Activated CD4-positive, alpha-beta T cell treated with anti-CD3 and anti-CD28 coated beads, Interleukin-2, Interleukin-4, amounts not matched to agents 100 ng/mL and 50 ng/mL, durations not matched to agents 16 hours and 8 hours (primary cell): ENCODE results near the gene MINDY3.
A peak's percentile ranks its signal among the peaks of the same experiment; 100 is the strongest.
"Not testable (repeated sequence)": the region's sequence is repeated elsewhere in the genome, so short reads cannot be mapped to it uniquely, and the experiment has no call there.

Source experiments
- DNase-seq: peaks from one replicate; pipeline ENCODE4 v3.0.0-alpha.2; 2020; ENCODE audit warnings: low spot score

Gene MINDY3

DNA sequence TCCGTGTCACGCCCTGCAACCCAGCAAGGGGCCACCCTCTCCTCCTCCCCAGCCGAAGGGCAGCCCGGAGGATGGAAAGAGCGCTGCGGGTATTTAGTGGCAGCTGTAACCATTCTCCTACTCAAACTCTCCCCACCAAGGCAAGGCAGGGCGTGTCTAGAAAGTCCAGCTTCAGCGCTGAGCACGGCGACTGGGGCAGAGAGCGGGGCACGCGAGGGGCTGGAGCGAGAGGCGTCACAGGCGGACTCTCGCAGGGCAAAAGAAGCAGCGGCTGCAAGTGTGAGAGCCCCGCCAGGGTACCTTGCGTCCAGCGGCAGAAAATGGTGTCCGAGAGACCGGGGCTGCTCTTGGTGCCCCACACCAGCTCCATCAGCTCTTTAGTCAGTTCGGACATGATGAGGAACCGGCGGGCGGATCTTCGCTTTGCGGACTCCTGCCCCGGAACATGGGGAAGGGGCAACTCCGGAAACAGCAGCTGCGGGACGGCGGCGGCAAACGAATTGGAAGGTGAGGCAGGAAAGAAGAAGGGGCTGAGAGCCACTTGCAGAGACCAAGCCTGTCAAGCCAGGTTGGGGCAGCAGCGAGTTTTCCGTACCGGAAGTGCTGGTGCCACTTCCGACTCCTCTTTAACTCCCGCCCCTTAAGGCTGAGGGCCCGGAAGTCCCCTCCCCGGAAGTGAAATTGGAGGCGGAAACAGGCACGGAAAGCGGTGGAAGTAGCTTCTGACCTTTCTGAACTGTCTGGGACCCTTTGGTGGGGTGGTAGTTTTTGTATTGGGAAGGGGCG, at the start of gene MINDY3:
Gene MINDY3, minus strand, starts transcription at position 602 of the 786 bp plus-strand sequence. Its CDS starts 208 bp downstream, at position 394.
- DNase-seq: peak; percentile 89

DNA sequence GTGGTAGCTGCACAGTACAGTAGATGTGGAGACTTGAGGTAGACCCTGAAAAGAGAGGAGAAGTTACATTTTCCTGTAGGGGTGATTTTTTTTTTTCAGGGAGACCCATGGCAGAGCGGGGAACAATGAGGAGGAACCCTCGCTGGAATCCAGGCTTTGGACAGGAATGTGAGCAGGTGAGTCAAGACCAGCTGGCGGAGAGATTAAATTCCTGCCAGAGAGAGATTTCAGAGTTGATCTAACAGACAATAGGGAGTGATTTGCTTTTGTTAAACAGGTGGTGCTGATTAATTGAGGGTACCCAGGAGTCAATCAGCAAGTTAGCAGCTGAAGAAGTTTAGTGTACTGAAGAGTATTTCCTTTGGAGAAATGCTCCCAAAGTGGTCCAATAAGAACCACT, 41.6 kb upstream of the MINDY3 start:
- no peak for DNase-seq

GRCh38 chr10:15898046-15898445, 37.7 kb upstream of the MINDY3 start:
- no peak for DNase-seq

DNA sequence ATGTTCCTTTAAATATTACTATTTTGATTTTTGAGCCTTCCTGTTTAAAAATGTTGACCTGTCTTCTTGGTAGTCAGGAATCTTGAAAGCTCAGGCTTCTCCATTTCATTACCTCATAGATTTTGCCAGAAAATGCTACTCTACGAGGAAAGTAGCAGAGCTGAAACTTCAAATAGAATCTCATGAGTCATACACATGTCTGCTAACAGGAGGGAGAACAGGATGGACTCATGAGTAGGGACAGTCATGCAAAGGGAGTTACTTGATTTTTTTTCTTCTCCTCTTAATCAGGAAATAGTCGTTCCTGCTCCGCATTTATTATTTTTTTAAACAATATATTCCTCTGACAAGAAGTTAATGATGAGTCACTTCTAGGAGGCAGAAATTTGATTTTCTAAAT, 37.0 kb upstream of the MINDY3 start:
- DNase-seq: no peak

DNA sequence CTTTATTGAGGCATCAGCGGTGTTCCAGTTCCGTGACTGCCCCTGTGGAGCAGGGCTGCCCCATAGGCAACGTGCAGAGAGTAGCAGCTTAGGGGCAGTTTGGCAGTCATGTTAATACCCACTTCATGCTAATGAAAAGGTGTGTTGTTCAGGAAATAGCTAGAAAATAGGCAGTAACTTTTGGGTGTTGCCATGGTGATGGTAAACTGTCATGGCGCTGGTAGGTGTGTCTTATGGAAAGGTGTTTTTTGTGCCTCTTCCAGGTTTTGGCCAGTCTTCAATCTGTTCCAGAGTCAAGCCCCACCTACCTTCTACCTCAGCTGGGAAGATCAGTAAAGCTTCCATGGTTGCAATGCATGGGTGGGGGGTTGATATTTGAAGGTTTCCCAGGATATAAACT, 36.3 kb upstream of the MINDY3 start:
- DNase-seq: no peak

DNA sequence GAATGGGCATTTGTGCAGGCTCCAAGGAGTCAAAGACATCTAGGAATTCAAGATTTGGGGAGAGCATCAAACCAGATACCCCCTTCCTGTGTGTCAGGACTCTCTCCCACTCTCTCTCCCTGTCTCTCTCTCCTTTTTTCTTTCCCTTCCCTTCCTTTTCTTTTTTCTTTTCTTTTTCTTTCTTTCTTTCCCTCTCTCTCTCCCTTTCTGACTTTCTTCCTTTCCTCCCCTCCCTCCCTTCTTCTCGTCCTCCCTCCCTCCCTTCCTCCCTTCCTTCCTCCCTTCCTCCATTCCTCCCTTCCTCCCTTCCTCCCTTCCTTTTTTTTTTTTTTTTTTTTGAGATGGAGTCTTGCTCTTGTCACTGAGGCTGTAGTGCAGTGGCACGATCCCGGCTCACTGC, 24.1 kb upstream of the MINDY3 start:
- no peak for DNase-seq

DNA sequence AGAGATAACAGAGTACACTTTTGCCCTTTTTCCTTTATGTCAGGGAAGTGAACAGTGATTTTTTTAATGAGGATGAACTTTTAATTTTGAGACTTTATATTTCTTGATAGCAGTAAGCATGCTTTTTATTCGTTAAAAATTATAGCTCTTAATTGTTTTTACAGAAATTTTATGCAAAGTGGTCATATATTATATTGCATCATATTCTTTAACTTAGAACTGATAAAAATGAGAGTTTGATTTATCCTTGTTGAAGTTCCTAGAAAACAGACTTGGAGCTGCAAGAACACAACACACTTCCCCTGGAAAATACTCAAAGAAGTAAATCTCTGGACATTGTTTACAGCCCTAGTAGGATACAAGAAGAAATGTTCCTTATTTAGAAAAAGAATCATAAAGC, 21.2 kb upstream of the MINDY3 start:
- no peak for DNase-seq

- DNase-seq: peak; percentile 15
Observed at GRCh38 chr10:15879663-15880062, 19.4 kb upstream of the MINDY3 start.

- peak; percentile 39 for DNase-seq
Observed at GRCh38 chr10:15879058-15879457, 18.8 kb upstream of the MINDY3 start.

DNA sequence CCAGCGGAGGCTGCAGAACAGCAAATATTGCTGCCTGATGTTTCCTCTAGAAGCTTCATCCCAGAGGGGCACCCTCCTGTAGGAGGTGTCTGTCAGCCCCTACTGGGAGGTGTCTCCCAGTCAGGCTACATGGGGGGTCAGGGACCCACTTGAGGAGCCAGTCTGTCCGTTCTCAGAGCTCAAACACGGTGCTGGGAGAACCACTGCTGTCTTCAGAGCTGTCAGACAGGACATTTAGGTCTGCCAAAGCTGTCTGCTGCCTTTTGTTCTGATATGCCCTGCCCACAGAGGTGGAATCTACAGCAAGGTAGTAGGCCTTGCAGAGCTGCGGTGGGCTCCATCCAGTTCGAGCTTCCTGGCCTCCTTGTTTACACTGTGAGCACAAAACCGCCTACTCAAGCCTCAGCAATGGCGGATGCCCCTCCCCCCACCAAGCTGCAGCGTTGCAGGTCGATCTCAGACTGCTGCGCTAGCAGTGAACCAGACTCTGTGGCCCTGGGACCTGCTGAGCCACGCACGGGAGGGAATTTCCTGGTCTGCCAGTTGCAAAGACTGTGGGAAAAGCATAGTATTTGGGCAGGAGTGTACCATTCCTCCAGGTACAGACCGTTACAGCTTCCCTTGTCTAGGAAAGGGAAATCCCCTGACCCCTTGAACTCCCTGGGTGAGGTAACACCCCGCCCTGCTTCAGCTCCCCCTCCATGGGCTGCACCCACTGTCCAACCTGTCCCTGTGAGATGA, 17.7 kb upstream of the MINDY3 start:
- DNase-seq: no peak

- DNase-seq: not testable (repeated sequence)
Observed at GRCh38 chr10:15876274-15876673, 16.0 kb upstream of the MINDY3 start.

GRCh38 chr10:15872645-15873044, 12.3 kb upstream of the MINDY3 start:
- not testable (repeated sequence) for DNase-seq

DNA sequence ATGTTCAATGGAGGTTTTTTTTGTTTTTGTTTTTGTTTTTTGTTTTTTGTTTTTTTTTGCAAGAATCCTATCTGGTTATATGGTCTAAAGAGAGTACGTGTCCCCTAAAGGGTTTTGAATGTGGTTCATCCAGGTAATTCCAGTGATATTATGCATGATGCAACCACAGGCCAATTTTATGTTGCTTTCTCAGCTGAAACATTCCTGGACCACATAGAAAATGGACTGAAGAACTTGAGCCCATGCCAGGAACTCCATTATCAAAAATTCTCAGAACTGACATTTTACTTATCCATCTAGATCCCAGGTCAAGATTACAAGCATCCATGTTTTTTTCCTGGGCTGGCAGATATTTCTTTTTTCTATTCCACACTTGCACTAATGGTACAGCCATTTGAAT, 11.5 kb upstream of the MINDY3 start:
- DNase-seq: no peak

DNA sequence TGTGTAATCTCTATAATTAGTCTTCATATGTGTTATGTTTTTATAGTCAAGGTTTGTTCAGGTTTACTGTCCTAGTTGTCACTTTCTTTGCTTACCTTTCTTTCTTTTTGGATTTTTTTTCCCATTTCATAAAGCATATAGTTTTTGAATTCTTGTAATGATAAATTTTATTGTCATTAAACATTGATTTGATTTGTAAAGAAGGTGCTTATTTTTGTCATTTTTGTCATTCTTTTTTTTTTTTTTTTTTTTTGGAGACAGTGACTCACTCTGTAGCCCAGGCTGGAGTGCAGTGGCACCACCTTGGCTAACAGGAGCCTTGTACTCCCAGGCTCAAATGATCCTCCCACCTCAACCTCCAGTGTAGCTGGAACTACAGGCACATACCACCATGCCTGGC, 9.6 kb upstream of the MINDY3 start:
- DNase-seq: no peak

DNA sequence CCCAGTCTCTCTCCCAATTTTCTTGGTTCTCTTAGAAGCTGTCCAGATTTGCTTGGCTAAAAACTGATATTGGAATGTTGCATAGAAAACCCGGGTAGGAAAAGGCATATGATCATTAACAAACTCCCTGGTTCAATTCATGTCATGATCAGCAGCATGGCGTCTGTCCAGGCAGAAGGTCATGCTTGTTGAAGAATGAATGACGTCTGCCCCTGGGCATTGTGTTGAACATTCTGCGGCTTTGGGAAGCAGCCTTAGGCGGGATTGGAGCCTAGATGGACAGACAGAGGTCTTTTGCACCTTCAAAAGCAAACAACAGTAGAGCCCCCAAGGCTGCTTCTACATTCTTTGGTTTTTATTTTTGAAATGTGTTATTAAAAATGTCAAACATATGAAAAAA, 7.7 kb upstream of the MINDY3 start:
- DNase-seq: no peak

GRCh38 chr10:15865304-15865703, 5.0 kb upstream of the MINDY3 start:
- DNase-seq: no peak

- no peak for DNase-seq
Observed at GRCh38 chr10:15864419-15864818, 4.1 kb upstream of the MINDY3 start.

GRCh38 chr10:15863733-15864132, 3.4 kb upstream of the MINDY3 start:
- DNase-seq: no peak

GRCh38 chr10:15863323-15863722, 3.0 kb upstream of the MINDY3 start:
- no peak for DNase-seq

- no peak for DNase-seq
Observed at GRCh38 chr10:15860692-15861201, 440 bp upstream of the MINDY3 start.

DNA sequence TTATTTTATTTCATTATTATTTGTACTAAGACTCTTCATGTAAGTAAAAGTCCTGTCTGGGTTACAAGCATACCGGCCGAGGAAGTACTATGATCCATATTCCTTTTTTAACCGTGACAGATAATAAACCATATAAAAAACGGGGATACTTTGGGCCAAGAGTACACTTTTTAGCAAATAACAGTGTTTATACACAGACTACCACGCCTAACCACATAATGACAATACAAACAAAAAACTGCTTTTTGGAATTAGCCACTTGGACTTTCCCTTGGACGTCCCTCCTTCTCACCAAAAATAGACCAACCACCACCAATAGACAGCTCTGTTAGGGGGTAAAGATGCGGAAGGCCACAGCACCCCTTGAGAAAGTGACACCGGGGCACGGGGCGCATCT, 800 bp downstream of the MINDY3 start:
- DNase-seq: no peak

DNA sequence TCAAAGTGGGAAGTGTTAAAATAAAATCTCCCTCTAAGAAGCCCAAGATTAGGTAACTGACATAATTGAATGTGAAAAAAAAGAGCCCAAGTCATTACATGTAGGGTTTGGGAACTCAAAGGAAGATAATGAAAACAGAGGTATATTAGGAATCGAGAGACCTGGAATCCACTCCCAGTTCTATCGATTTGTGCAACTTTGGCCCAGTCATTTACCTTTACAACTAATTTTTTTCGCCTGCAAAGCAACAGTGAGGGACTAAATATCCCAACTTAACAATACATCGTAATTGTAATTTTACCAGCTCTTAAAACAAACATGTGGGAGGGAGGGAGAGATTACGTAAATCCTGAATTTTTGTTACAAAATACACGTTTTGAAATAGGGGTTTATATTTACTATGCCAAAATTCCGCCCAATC, 1.4 kb downstream of the MINDY3 start:
- no peak for DNase-seq

DNA sequence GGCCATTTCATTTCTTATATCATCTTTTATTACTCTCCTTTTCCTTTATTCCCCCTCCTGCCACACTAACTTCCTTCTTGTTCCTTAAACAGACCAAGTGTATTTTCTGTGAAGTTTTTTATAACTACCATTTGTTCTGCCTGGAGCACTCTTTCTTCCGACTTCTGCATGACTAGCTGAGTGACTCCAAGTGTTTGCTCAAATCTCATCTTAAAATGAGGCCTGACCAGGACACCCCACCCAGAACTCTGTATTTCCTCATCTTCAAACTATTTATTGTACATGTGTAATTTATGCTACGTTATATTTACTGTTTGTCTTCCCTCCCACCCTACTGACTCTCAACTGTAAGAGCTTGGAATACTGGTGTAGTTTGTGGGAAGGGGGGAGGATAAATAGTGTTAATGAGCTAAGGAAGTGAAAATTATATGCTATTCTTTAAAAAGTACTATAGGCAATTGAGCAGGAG, 3.2 kb downstream of the MINDY3 start:
- DNase-seq: no peak
